Effector memory CD4-positive, alpha-beta T cell (primary cell): ENCODE data around the gene NNAT.
A peak's percentile ranks its signal among the peaks of the same experiment; 100 is the strongest.

Experiments
- DNase-seq, 3 donors: peaks; one replicate each; pipeline ENCODE4 v3.0.0-alpha.2; 2020
- H3K27ac ChIP-seq: 2 replicates; pipeline ENCODE4 v1.7.0; 2013; ENCODE audit warnings: mild to moderate bottlenecking, low read length, moderate library complexity; ENCODE audit not compliant: insufficient read depth, poor library complexity, severe bottlenecking
- H3K27me3 ChIP-seq: replicated peaks from 2 replicates; pipeline ENCODE4 v1.7.0; 2013; ENCODE audit warnings: mild to moderate bottlenecking, low read length; ENCODE audit not compliant: insufficient read depth, control insufficient read depth, poor library complexity, severe bottlenecking
- H3K36me3 ChIP-seq: 2 replicates; pipeline ENCODE4 v1.7.0; 2013; ENCODE audit warnings: mild to moderate bottlenecking, low read length, moderate library complexity; ENCODE audit not compliant: control insufficient read depth, insufficient read depth
- H3K4me1 ChIP-seq: 2 replicates; pipeline ENCODE4 v1.7.0; 2013; ENCODE audit warnings: low read length, mild to moderate bottlenecking; ENCODE audit not compliant: control insufficient read depth, insufficient read depth, poor library complexity, severe bottlenecking
- H3K4me3 ChIP-seq: 2 replicates; pipeline ENCODE4 v1.7.0; 2013; ENCODE audit warnings: low read length, low read depth, mild to moderate bottlenecking; ENCODE audit not compliant: insufficient read depth, poor library complexity, severe bottlenecking
- H3K9me3 ChIP-seq: 2 replicates; pipeline ENCODE4 v1.7.0; 2013; ENCODE audit warnings: mild to moderate bottlenecking, low read length, moderate library complexity; ENCODE audit not compliant: control insufficient read depth

Gene NNAT

GRCh38 chr20:37529214-37529967 is 8.3 kb downstream of the NNAT start:
- DNase-seq: no peak
- H3K9me3 ChIP-seq: no peaks in the 10 kb centered on the region
- H3K4me3 ChIP-seq: no peak overlapping the region
- H3K27me3 ChIP-seq: no peaks in the 10 kb centered on the region
- peaks cover 23% of the 10 kb centered on the region for H3K4me1 ChIP-seq
- H3K27ac ChIP-seq: no peak overlapping the region
- H3K36me3 ChIP-seq: no peaks in the 10 kb centered on the region

- H3K4me3 ChIP-seq: no peak overlapping the region
- H3K27me3 ChIP-seq: no peaks in the 10 kb centered on the region
- no peak overlapping the region for H3K27ac ChIP-seq
- H3K36me3 ChIP-seq: no peaks in the 10 kb centered on the region
- H3K9me3 ChIP-seq: no peaks in the 10 kb centered on the region
- peaks cover 20% of the 10 kb centered on the region for H3K4me1 ChIP-seq
- DNase-seq: no peak
These were observed 9.0 kb downstream of the NNAT start for GRCh38 chr20:37529968-37530600.

GRCh38 chr20:37530696-37531095 is 9.6 kb downstream of the NNAT start:
- H3K4me3 ChIP-seq: no peak overlapping the region
- H3K36me3 ChIP-seq: no peaks in the 10 kb centered on the region
- H3K27ac ChIP-seq: no peak overlapping the region
- no peak for DNase-seq
- no peaks in the 10 kb centered on the region for H3K9me3 ChIP-seq
- no peaks in the 10 kb centered on the region for H3K27me3 ChIP-seq
- peaks cover 16% of the 10 kb centered on the region for H3K4me1 ChIP-seq

- no peak for DNase-seq
- H3K27ac ChIP-seq: no peak overlapping the region
- H3K9me3 ChIP-seq: no peaks in the 10 kb centered on the region
- H3K4me3 ChIP-seq: no peak overlapping the region
- H3K4me1 ChIP-seq: peaks cover 9% of the 10 kb centered on the region
- H3K36me3 ChIP-seq: no peaks in the 10 kb centered on the region
- H3K27me3 ChIP-seq: no peaks in the 10 kb centered on the region
These were observed 10.8 kb downstream of the NNAT start for GRCh38 chr20:37531856-37532255.

- Histone ChIP-seq H3K4me3 (no peak overlapping the region), H3K9me3 (no peaks in the 10 kb centered on the region), H3K27ac (no peak overlapping the region), H3K27me3 (no peaks in the 10 kb centered on the region), H3K4me1 (peaks cover 3% of the 10 kb centered on the region), H3K36me3 (no peaks in the 10 kb centered on the region)
- no peak for DNase-seq
These were observed 12.2 kb downstream of the NNAT start for GRCh38 chr20:37533154-37533715.

GRCh38 chr20:37534401-37535157 is 13.5 kb downstream of the NNAT start:
- Histone ChIP-seq H3K36me3 (no peaks in the 10 kb centered on the region), H3K27me3 (no peaks in the 10 kb centered on the region), H3K9me3 (no peaks in the 10 kb centered on the region), H3K4me3 (no peak overlapping the region), H3K4me1 (no peaks in the 10 kb centered on the region), H3K27ac (no peak overlapping the region)
- peak in 2 of 3 donors; percentile 8 to 40 for DNase-seq

GRCh38 chr20:37535443-37536132 is 14.5 kb downstream of the NNAT start:
- Histone ChIP-seq H3K27me3 (no peaks in the 10 kb centered on the region), H3K36me3 (no peaks in the 10 kb centered on the region), H3K27ac (no peak overlapping the region), H3K4me3 (no peak overlapping the region), H3K4me1 (no peaks in the 10 kb centered on the region), H3K9me3 (no peaks in the 10 kb centered on the region)
- no peak for DNase-seq

- no peak overlapping the region for H3K27ac ChIP-seq
- H3K4me1 ChIP-seq: no peaks in the 10 kb centered on the region
- no peak overlapping the region for H3K4me3 ChIP-seq
- no peaks in the 10 kb centered on the region for H3K9me3 ChIP-seq
- H3K36me3 ChIP-seq: no peaks in the 10 kb centered on the region
- H3K27me3 ChIP-seq: no peaks in the 10 kb centered on the region
- DNase-seq: no peak
These were observed 16.5 kb downstream of the NNAT start for GRCh38 chr20:37537505-37537904.

- H3K9me3 ChIP-seq: no peaks in the 10 kb centered on the region
- no peak for DNase-seq
- H3K4me1 ChIP-seq: no peaks in the 10 kb centered on the region
- no peak overlapping the region for H3K27ac ChIP-seq
- no peak overlapping the region for H3K4me3 ChIP-seq
- H3K36me3 ChIP-seq: no peaks in the 10 kb centered on the region
- H3K27me3 ChIP-seq: no peaks in the 10 kb centered on the region
These were observed 17.0 kb downstream of the NNAT start for GRCh38 chr20:37538003-37538402.
